GM19372 (cell line): ENCODE data around the gene RAP1GAP.
"Not testable (repeated sequence)": the region's sequence is repeated elsewhere in the genome, so short reads cannot be mapped to it uniquely, and the experiment has no call there.

Experiments used
- ATAC-seq: cut with Tn5 transposase; IDR thresholded peaks from one replicate; pipeline ENCODE4 v1.9.1; 2021; ENCODE audit warnings: mild to moderate bottlenecking, low read depth, moderate library complexity; ENCODE audit not compliant: unreplicated experiment

RAP1GAP gene

DNA sequence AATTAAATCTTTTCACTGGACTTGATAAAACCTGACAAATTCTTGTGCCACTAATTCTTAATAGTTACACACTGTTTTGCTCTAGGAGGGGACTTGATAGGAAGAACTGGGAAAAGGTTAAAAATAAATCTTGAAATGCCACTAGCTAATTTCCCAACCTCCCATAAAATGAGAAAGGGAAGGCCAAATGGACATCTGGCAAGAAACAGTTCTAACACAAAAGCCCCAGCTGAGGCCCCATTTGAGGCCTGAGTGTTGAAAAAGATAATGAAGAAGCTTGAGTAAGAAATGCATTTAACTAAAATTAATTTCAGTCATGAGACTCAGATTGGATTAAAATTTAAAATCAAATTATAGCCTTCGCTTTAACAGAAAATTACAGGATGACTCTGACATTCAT lies 11.2 kb upstream of the RAP1GAP start:
- ATAC-seq, result no peak

DNA sequence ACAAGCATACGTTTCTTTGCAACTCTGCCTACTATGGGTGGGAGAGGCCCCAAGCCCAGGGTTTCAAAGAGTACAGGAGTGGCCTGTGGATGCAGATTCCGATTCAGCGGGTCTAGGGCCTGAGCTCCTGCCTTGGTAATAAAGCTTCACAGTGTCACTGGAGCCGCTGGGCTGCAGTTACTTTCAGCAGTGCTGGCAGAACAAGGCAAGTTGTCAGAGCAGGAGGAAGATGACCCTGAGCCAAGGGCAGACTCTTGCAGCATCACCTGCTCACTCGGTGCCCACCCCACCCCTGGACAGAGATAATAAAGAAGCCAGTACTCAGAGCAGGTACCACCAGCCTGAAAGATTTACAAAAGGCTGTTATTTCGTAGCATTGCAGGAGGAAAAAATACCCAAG lies 8.0 kb upstream of the RAP1GAP start:
- no peak for ATAC-seq

DNA sequence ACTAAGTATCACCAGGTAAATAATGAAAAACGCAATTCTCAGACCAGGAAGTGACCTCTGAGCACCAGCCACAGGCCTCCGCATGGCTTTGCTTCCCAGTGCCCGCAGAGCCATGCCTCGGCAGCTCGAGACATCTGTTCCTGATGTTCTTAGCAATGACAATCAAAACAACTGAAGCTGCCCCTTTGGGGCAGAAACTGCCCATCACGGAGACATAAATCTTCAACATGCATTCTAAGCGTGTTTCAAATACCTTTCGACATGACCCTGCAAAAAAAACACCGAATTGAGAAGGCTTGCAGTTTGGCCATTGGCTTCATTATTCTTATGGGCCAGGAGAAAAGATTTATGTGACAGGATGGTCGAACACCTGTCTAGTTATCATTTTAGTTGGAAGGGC lies 5.8 kb upstream of the RAP1GAP start:
- ATAC-seq, result no peak

DNA sequence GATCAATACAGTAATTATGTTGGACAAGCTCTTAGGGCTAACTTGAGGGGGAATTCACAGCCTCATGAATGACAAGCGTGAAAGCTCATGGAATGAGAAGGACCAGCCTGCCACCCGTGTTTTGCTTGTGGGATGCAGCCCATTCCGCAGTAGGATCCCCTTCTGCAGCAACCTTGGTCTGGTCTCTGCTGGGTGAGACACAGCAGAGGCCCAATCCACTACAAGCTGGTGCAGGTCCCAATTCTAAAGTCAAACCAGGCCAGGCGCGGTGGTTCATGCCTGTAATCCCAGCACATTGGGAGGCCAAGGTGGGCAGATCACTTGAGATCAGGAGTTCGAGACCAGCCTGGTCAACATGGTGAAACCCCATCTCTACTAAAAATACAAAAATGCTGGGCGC lies 4.7 kb upstream of the RAP1GAP start:
- ATAC-seq, result not testable (repeated sequence)

DNA sequence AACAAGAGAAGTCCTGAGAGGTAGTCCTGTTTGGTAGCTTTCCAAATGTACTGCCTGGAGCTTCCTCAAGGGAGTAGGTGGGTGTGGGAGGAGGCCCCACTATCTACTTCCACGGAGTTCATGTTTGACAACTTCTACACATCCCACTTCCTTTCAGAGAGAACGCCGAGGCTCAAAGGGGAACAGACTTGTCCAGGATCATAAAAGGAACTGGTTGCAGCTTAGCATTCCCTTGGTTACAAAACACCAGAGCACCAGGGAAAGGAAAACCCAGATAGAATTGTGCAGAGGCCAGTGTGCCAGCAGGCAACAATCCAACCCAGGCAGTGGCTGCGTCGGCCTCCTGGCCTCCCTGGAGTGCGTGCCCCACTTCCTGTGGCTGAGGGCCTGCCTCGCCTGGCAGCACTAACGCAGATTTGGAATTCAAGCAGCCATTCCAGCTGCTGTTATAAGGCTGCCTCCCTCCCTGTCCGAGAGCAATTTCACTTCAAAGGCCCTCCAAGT lies 4.2 kb upstream of the RAP1GAP start:
- no peak for ATAC-seq

DNA sequence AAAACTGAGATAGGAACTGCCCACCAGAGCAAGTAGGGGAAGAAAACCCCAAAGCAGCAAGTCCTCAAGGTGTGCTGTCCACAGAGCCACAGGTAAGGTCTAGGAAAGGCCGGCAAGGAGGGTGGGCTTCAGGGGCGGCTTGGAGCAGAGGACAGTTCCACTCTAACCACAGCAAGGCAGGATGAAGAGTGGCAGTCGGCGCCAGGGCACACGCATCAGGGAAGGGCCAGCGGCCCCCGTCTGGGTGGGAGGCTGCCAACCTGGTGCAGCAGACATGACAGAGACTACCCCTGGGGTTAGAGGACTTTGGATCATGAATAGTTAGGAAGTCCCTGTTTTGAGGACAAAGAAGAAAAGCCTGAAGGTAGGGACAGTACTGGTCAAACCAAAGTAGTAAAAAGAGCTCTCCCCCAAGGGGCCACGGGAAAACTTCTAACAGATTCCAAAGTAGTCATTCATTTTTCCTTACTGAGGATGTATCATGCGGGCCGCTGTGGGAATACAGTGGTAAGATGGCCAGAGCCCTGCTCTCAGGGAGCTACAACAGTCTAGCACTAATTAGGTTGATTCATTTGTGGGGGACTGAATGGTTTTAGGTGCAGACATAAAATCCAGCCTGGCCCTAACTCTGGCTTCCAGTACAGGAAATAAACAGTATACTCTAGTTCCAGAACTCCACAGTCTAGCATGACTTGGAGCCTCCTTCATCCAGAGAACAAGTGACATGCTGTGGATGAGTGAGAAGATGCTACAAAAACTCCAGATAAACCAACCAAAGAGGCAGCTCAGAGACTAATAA lies 3.5 kb upstream of the RAP1GAP start:
- ATAC-seq, result no peak

DNA sequence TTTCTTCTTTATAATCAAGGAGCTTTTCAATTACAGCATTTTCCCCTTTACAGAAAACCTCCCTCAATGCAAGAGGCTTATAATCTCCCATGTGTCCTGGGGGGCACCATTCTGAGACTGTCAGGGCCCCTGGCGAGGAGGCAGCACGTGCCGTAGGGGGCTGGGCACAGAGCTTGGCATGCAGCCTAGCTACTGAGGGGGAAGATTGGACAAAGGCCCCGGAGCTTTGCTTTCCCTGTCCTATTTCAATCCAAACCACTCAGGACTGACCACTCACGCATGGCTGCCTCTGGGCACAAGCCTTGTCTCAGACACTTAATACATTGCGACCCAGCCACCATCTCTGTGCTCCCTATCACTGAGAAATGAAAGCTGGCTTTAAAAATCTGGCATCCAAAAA lies 2.8 kb upstream of the RAP1GAP start:
- ATAC-seq, result no peak

DNA sequence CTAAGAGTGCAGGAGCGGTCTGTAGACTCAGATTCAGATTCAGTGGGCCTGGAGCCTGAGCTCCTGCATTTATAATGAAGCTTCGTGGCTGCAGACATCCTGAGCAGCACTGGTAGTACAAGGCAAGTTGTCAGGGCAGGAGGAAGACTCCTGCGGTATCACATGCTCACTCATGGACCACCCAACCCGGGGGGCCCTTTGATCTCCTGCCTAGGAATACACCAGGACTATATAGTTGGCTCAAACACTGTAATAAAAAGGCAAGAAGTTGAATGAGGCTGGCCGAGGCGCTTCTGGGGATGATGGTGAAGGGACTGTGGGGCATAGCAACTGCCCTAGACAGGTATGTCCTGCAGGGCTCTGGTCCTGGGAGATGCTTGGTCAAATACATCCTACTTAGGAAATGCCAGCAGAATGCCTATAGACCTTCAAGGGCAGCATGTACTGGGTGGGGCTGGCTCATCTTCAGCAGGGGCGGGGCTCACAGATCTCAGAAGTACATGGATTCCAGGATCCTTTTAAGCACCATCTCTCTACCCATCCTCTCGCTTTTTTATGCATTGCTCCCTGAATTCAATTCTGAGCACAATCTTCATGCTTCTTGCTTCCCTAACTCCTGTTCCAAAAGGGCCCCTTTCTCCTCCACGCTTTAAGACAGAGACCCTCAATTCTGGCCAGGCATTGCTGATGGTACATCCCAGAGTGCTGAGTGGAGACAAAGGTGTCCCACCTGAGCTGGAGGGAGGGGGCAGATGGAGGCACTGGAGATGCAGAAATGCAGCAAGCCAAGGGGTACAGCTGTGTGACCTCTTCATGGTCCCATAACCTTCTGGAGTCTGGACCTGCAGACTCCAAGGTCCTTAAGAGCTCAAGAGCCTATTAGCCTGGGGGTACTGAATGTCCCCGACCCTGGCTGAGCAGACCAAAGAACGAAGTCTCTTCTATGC lies 2.1 kb upstream of the RAP1GAP start:
- ATAC-seq, result no peak

DNA sequence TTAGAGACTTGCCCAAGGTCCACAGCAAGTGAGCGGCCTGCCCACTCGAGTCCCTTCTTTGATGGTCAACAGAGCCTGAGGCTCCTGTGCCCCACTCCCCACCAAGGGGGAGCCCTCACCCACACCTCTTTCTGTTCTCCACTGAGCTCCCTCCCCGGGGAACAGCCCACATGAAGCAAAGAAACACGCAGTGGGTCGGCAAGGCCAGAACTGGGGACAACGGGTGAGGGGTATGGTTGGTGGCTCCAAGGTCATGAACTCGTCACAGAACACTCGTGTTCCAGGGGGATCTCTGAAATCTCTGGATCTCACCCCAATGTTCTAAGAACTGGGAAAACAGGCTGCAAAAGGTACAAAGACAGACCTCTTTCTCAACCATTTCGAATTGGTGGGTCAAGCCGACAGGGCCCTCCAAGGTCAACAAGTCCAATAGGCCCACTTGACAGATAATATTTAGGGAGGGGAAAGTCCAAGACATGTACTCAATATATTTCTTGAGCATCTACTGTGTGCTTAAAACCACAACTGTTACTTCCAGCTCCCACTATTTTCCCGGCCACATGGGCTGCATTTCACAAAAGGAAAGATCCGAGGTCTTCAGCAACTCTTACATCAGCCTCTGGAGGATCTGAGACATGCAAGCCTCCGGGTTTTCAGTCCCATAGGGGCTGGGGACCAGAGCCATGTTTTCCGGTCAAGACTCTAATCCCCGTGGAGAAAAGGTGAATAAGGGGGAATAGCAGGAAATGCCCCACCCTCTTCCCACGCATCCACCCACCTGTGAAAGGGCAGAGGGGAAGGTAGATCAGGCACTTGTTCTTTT lies 1.1 kb upstream of the RAP1GAP start:
- ATAC-seq, result no peak

DNA sequence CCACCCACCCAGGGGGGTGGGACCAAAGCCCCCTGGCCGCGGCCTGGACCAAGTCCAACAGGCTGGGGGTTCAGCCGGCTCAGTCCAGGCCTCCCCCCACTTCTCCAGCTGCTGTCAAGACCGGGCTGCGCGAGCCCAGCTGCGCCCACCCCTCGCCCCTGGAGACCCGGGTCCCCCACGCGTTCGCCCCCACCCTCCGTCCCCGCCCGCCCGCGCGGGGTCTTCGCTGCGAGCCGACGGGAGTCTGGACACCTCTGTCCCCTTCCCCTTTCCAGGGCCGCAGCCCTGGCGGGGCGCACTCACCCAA lies 253 bp downstream of the RAP1GAP start:
- no peak for ATAC-seq

DNA sequence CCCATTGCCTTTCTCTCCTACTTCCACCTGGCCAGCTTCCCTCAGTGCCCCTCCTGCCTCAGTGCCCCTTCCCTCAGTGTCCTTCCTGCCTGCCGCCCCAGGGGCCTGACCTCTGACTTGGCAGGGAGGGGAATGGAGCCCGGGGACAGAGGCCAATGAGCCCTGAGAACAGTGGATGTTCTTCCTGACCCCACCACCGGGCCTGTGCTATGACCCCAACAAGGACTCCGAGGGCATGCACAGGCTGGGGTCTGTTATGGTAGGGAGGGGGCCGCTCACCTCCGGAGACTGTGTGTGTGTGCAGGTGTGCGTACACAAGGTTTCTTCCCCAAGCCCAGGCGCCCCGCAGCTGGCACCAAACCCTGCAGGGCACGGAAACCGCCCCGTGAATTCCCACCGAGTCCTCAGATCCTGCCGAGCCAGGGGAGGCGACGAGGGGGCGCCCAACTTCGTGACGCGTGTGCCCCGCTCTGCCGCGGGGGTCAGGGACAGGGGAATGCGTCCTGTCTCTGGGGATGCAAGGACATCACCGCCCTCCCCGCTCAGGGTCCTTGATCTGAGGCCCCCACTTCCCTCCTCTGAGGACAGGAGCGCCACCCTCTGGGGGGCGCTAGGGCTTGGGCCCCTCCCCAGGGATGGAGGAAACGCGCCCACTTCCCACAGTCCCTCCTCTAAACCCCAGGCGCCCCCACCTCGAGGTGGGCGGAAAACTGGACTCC lies 766 bp downstream of the RAP1GAP start:
- no peak for ATAC-seq

DNA sequence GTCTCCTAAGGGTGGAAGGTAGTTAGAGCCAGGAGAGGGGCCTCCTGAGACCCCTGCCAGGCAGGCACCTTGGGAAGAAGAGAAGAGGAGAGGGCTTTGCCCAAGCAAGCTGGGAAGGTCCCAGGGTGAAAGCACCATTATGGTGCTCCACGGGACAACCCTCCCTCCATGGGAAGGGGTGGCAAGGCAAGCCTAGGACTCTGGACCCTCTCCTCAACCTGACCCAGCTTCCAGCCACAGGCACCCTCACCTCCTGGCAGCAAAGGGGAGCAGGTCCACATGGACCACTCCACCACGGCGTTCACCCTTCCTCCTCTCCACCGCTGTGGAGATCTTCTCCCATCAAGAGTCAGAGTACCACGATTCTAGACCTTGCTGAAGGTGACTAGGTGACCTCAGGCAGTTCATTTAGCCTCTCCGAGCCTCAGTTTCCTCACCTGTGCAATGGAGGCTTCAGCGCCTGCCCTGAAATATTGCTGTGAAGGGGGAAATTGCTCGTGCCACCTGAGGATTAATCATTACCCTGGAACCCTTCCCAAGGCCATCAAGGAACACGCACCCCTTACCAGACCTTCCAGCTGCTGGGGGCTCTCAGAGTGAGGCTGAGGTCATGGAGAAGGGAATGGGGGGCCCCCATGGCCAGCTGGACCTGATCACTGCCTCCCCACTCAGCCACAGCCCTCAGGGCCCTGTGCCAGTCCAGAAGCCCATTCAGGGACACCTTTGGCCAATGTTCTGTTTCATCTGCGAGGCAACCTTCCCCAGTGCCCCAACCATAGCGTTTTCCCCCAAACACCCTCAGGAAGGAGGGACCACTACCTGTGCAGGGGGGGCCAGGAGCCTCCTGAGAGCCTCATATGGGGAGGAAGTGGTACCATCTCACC lies 1.6 kb downstream of the RAP1GAP start:
- no peak for ATAC-seq

DNA sequence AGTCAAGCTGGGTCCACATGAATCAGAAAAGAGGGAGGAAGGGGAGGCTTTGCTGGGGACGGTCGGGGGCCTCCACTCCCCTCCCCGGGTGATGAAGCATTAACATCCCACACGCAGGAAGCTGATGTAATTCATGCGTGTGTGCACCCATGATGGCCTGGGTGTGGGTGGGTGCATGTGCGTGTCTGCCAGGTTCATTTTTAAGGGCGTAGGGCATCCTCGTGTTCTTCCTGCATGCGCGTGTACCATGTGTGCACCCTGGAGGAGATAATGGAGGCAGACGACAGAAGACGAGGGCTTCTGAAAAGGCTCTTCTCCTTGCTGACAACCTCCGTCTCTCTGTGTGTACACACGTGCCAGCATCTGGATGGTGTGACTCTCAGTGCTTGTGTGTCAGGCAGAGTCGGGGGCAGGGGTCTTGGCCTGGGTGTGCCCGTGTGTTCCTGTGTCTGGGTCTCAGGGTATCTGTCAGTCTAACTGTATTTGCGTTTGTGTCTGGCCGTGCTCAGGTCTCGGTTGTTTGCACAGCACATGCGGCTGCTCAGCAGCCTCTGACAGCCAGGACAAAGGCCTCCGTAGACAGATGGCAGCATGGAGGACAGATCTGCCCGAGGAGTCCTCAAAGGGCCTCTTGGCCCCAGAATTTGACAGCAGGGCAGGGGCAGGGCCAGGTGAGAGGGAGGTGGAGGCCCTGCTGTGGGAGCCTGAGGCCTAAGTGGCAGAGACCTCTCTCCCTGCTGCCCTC lies 2.4 kb downstream of the RAP1GAP start:
- ATAC-seq, result no peak

DNA sequence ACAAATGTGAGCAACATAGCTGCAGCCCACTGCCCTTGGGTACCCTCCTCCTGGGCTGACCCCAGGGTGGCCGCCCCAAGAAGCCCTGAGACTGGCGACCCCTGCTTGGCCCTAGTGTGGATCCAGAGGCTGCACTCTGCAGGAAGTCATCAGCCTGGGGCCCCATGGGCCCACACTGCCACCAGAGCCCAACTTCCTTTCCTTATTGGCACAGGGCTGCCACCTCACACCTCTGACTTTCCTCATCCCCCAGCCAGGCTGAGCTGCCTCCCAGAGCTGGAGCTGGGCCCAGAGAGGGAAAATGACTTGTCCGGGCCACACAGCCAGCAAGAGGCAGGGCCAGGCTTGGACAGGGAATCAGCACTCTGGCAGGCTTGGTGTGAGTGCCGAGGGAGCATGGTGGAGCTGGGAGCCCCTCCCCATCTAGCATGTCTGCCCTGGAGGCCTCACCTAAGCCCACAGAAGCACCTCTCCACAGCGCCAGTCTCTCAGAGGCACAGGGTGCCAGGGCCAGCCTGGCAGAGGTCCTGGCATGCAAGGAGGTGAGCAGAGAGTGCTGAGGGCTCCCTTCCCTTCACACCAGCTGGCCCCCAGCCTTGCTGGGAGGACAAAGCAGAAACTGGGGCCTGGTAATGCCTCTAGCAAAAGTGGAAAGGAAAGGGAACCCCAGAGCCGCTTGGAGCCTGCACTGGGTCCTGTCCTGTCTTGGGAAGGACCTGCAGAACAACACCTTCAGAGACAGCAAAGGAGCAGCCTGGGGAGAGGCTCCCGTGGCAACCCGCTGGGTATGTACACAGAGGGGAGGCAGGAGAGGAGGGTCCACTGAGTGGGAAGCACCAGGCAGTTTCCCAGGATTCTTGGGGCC lies 3.2 kb downstream of the RAP1GAP start:
- ATAC-seq, result no peak

DNA sequence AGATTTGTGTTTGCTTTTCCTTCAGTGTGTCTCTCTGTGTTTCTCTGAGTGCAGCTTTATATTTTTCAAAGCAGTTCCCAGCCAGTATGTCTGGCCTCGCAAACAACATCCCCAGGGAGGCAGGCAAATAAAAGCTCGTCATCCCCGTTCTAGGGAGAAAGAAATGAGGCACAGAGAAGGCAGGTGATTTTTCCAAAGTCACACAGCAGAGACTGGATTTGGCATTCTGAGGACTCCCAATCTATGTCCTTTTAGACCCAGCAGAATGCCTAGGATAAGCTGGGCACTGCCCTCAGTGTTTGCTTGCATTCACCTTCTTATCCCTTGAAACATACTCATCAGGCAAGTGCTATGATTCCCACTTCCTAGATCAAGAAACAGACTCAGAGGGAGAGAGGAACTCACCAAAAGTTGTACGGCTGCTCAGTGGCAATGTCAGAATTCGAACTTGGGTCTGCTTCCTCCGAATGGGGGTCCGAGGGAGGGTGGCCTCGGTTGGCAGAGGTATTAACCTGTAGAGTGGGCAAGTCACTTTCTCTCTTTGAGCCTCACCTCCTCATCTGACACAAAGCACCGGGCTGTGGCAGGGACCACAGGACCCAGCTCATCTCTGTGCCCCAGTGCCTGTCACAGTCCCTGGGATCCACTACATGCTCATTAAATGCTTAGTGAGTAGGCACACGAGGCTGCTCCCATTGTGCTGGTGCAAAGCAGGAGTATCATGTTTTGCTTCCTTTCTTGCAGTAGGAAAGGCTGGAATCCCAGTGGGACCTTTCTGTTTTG lies 4.2 kb downstream of the RAP1GAP start:
- ATAC-seq, result no peak

DNA sequence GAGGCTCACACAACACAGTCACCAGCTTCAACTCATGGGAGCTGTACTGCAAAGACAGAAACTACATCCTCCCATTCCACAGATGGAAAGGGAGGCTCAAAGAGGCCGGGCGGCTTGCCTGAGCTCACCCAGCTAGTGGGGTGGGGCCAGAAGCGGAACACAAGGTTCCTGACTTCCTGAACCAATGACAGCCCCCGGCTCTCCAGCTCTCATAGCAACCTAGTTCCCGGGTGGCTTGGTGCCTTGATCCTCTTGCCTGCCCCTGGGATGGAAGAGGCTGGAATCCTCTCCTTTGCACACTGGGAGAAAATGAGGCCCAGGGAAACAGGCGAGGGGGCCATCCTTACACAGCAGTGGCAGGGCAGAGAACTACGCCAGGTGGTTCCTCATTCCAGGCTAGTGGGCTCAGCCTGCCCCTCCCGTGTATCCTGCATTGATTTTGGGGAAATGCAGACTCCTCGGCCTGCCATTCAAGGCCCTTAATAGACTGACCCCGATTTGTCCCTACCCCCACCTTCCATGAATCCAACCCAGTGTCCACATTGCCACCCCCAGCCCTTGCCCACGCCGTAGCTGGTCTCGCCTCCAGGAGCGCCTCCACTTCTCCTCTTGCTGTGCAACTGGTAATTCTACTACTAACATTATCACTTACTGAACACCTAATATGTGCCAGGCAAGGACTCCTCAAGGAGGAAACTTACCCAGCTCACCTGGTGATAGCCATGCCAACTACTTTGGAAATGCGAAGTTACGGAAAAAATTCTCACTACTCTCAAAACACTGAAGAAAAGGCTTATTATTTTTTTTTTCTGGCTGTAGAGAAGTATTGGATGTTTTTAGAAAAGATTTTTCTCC lies 5.0 kb downstream of the RAP1GAP start:
- ATAC-seq, result no peak
